ENCODE results near the gene TRAPPC2. TPM values are rescaled to one million over a fixed set of nuclear protein-coding genes. Genes with fewer than 3 reads are reported as not detected.
A peak's percentile ranks its signal among the peaks of the same experiment; 100 is the strongest.
"Not testable (repeated sequence)": the region's sequence is repeated elsewhere in the genome, so short reads cannot be mapped to it uniquely, and the experiment has no call there.

TRAPPC2 gene
- total RNA-seq, 1 donor from 2014 or later = 14.7 TPM

GRCh38 chrX:13733506-13733905, 914 bp downstream of the TRAPPC2 start:
- Mint-ChIP-seq H3K36me3 (ENCODE audit: unreplicated experiment) (peaks cover 5% of the 10 kb centered on the region), H3K27me3 (ENCODE audit: unreplicated experiment) (no peaks in the 10 kb centered on the region), H3K4me3 (ENCODE audit: unreplicated experiment) (peak overlapping the region; percentile 90), H3K27ac (ENCODE audit: unreplicated experiment) (peak overlapping the region; percentile 93), H3K4me1 (ENCODE audit: unreplicated experiment) (peaks cover 11% of the 10 kb centered on the region), H3K9me3 (ENCODE audit: unreplicated experiment) (no peaks in the 10 kb centered on the region)
- no peak for DNase-seq (ENCODE audit: extremely low spot score, unreplicated experiment)
- no peak for TF ChIP-seq CTCF (IDR thresholded peaks at IDR 0.05)

DNA sequence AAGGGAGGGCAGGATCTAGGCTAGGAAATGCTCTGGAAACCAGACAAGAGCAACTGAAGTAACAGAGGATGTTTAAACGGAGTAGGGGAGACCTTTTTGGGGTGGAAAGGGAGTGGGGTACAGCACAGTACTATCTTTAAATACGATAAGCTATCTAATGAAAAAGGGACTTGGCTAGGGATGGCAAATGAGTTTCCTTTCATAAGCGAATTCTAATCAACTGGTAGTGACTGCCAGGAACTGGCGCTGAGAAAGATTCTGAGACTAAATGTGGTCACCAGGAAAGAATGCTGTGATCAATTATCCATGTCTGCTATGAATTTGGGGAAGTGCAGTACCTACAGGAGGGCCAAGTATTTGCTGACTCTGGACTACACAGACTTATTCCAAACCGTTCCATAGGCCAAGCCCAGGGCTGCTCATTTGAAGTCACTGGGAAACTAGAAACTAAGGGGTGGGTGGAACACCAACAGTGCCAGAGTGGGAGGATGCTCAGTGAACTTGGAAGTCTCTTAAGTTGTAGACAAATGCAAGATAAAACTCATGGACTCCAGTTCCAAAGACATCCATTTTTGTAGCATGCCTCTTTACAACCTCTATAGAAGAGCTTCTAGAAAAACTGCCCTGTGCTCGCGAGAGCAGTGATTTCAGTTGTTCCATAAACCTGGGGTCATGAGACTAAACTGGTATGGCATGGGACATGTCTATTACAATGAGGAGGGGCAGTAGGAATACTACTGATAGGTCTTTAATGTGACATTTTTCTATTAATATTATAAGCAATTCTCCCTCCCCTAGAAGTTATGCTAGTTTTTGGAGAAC, 2.0 kb downstream of the TRAPPC2 start:
- peaks cover 6% of the 10 kb centered on the region for H3K9me3 Mint-ChIP-seq (ENCODE audit: unreplicated experiment)
- DNase-seq (ENCODE audit: extremely low spot score, unreplicated experiment) = no peak
- H3K36me3 Mint-ChIP-seq (ENCODE audit: unreplicated experiment) = peaks cover 15% of the 10 kb centered on the region
- no peaks in the 10 kb centered on the region for H3K27me3 Mint-ChIP-seq (ENCODE audit: unreplicated experiment)
- H3K4me3 Mint-ChIP-seq (ENCODE audit: unreplicated experiment) = no peak overlapping the region
- TF ChIP-seq CTCF (IDR thresholded peaks at IDR 0.05) = no peak
- no peak overlapping the region for H3K27ac Mint-ChIP-seq (ENCODE audit: unreplicated experiment)
- peaks cover 11% of the 10 kb centered on the region for H3K4me1 Mint-ChIP-seq (ENCODE audit: unreplicated experiment)

- not testable (repeated sequence) for H3K4me3 Mint-ChIP-seq (ENCODE audit: unreplicated experiment); H3K4me1 Mint-ChIP-seq (ENCODE audit: unreplicated experiment); H3K27ac Mint-ChIP-seq (ENCODE audit: unreplicated experiment); DNase-seq (ENCODE audit: extremely low spot score, unreplicated experiment); H3K27me3 Mint-ChIP-seq (ENCODE audit: unreplicated experiment)
- peaks cover 15% of the 10 kb centered on the region for H3K9me3 Mint-ChIP-seq (ENCODE audit: unreplicated experiment)
- peaks cover 21% of the 10 kb centered on the region for H3K36me3 Mint-ChIP-seq (ENCODE audit: unreplicated experiment)
Measured at GRCh38 chrX:13730523-13730922, 3.9 kb downstream of the TRAPPC2 start.

DNA sequence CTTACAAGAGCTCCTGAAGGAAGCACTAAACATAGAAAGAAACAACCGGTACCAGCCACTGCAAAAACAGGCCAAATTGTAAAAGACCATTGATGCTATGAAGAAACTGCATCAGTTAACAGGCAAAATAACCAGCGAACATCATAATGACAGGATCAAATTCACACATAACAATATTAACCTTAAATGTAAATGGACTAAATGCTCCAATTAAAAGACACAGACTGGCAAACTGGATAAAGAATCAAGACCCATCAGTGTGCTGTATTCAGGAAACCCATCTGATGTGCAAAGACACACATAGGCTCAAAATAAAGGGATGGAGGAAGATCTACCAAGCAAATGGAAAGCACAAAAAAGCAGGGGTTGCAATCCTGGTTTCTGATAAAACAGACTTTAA, 7.8 kb downstream of the TRAPPC2 start:
- DNase-seq (ENCODE audit: extremely low spot score, unreplicated experiment); H3K4me1 Mint-ChIP-seq (ENCODE audit: unreplicated experiment); H3K4me3 Mint-ChIP-seq (ENCODE audit: unreplicated experiment); H3K27ac Mint-ChIP-seq (ENCODE audit: unreplicated experiment); H3K27me3 Mint-ChIP-seq (ENCODE audit: unreplicated experiment): not testable (repeated sequence)
- peaks cover 23% of the 10 kb centered on the region for H3K9me3 Mint-ChIP-seq (ENCODE audit: unreplicated experiment)
- H3K36me3 Mint-ChIP-seq (ENCODE audit: unreplicated experiment) = peaks cover 28% of the 10 kb centered on the region

GRCh38 chrX:13724878-13725277, 9.5 kb downstream of the TRAPPC2 start:
- not testable (repeated sequence) for H3K27me3 Mint-ChIP-seq (ENCODE audit: unreplicated experiment); H3K27ac Mint-ChIP-seq (ENCODE audit: unreplicated experiment); H3K4me3 Mint-ChIP-seq (ENCODE audit: unreplicated experiment); DNase-seq (ENCODE audit: extremely low spot score, unreplicated experiment); H3K4me1 Mint-ChIP-seq (ENCODE audit: unreplicated experiment)
- H3K9me3 Mint-ChIP-seq (ENCODE audit: unreplicated experiment) = peaks cover 23% of the 10 kb centered on the region
- peaks cover 26% of the 10 kb centered on the region for H3K36me3 Mint-ChIP-seq (ENCODE audit: unreplicated experiment)

DNA sequence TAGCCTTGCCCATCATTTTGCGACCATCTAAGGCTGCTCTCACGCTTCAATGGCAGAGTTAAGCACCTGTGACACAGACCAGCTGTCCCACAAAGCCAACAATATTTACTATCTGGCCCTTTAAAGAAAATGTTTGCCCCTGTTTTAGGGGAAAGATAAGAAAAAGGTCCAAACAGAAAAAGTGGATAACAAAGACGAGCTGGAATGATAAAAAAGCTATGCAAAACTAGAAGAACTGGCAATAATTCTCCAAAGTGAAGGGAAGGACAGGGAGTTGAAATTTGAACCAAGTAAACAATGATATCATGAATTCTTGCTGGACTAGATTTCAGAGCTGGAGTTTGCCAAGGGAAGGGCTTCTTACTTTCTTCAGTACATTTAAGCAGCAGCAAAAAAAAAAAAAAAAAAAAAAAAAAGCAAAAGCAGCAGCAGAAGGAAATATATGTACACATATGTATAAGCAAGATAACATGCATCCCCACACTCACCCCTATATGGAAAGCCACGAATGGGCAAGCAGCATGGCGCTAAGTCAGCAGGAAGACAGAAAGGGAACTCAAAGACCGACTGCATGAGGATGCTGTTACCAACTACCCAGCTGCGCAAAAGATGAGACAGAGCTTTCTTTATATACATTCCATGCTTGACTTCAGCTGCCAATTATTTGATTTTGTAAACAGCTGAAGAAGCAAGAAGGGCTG, 12.5 kb downstream of the TRAPPC2 start:
- H3K9me3 Mint-ChIP-seq (ENCODE audit: unreplicated experiment) = peaks cover 14% of the 10 kb centered on the region
- H3K36me3 Mint-ChIP-seq (ENCODE audit: unreplicated experiment) = peaks cover 9% of the 10 kb centered on the region
- H3K27ac Mint-ChIP-seq (ENCODE audit: unreplicated experiment) = no peak overlapping the region
- DNase-seq (ENCODE audit: extremely low spot score, unreplicated experiment) = no peak
- no peak for TF ChIP-seq CTCF (IDR thresholded peaks at IDR 0.05)
- H3K4me1 Mint-ChIP-seq (ENCODE audit: unreplicated experiment) = peaks cover 4% of the 10 kb centered on the region
- H3K4me3 Mint-ChIP-seq (ENCODE audit: unreplicated experiment) = no peak overlapping the region
- no peaks in the 10 kb centered on the region for H3K27me3 Mint-ChIP-seq (ENCODE audit: unreplicated experiment)
